Measurements from ENCODE around the gene CABP7. TPM values are rescaled to one million over a fixed set of nuclear protein-coding genes. Genes with fewer than 3 reads are reported as not detected.

The CABP7 gene
- total RNA-seq, 1 donor from 2014 or later = not detected

DNA sequence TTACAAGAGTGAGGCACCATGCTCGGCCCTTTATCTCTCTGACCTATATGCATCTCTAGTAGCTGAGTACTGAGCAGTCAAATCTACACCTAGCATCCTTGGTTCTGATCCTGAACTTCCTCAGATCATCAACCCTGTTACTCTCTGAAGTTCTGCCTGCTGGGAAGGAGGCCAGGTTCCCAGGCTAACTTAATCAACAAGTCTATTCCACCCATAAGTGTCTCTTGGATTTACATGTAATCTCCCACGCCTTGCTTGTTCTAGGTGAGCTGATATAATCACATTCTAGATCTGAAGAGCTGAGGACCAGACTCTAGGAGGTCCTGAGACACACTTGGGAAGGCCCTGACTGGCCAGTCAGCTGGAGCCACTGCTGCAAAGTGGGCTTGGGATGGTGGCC lies 22.1 kb downstream of the CABP7 start:
- Mint-ChIP-seq H3K9me3 (no peaks in the 10 kb centered on the region), H3K4me3 (no peak overlapping the region), H3K27me3 (ENCODE audit: low read depth) (no peaks in the 10 kb centered on the region), H3K27ac (ENCODE audit: unreplicated experiment) (no peak overlapping the region), H3K4me1 (no peaks in the 10 kb centered on the region), H3K36me3 (ENCODE audit: low read depth) (peaks cover 2% of the 10 kb centered on the region)
- TF ChIP-seq, protein P1, sequence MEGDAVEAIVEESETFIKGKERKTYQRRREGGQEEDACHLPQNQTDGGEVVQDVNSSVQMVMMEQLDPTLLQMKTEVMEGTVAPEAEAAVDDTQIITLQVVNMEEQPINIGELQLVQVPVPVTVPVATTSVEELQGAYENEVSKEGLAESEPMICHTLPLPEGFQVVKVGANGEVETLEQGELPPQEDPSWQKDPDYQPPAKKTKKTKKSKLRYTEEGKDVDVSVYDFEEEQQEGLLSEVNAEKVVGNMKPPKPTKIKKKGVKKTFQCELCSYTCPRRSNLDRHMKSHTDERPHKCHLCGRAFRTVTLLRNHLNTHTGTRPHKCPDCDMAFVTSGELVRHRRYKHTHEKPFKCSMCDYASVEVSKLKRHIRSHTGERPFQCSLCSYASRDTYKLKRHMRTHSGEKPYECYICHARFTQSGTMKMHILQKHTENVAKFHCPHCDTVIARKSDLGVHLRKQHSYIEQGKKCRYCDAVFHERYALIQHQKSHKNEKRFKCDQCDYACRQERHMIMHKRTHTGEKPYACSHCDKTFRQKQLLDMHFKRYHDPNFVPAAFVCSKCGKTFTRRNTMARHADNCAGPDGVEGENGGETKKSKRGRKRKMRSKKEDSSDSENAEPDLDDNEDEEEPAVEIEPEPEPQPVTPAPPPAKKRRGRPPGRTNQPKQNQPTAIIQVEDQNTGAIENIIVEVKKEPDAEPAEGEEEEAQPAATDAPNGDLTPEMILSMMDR (conservative IDR thresholded peaks at IDR 0.05) = no peak
- DNase-seq (ENCODE audit: low read depth, low spot score) = no peak

DNA sequence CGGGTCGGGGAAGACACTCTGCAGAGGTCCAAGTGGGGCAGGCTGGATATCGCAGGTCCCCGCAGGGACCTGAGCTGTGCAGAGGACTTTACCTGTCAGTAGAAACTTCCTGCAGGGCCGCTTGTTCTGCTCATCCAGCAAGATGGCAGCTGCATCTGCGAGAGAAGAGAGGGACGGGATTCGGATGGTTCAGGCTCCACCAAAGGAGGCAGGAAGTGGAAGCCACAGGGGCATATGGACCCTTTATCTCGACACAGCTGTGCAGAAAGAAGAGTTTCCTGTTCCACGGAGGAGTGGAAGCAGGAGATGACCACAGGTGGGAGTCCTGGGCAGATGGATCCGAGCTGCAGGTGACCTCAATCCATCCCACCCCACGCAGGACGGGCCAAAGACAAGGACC lies 22.5 kb downstream of the CABP7 start:
- H3K4me3 Mint-ChIP-seq = no peak overlapping the region
- H3K27me3 Mint-ChIP-seq (ENCODE audit: low read depth) = no peaks in the 10 kb centered on the region
- no peak overlapping the region for H3K27ac Mint-ChIP-seq (ENCODE audit: unreplicated experiment)
- peaks cover 2% of the 10 kb centered on the region for H3K36me3 Mint-ChIP-seq (ENCODE audit: low read depth)
- H3K4me1 Mint-ChIP-seq = no peaks in the 10 kb centered on the region
- DNase-seq (ENCODE audit: low read depth, low spot score) = no peak
- TF ChIP-seq, protein P1 (conservative IDR thresholded peaks at IDR 0.05) = no peak
- H3K9me3 Mint-ChIP-seq = no peaks in the 10 kb centered on the region

DNA sequence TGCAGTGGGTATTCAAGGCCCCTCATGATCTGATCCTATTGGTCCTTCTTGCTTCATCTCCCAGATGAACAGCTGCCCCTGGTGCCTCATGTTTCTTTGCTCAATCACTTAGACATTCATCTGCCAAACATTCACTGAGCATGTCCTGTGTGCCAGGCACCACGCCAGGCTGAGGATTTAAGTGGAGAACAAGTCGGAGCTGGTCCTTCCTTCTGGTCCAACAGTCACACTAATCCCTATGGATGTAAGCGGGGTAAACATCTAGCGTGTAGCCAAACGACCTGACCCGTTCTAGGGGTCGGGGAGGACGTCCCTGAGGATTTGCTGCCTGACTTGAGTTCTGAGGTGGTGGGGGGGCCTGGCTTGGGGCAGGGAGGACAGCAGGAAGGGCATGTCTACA lies 25.1 kb downstream of the CABP7 start:
- H3K9me3 Mint-ChIP-seq = no peaks in the 10 kb centered on the region
- H3K27ac Mint-ChIP-seq (ENCODE audit: unreplicated experiment) = no peak overlapping the region
- TF ChIP-seq, protein P1 (conservative IDR thresholded peaks at IDR 0.05) = no peak
- no peak overlapping the region for H3K4me3 Mint-ChIP-seq
- H3K4me1 Mint-ChIP-seq = no peaks in the 10 kb centered on the region
- H3K36me3 Mint-ChIP-seq (ENCODE audit: low read depth) = peaks cover 2% of the 10 kb centered on the region
- H3K27me3 Mint-ChIP-seq (ENCODE audit: low read depth) = no peaks in the 10 kb centered on the region
- no peak for DNase-seq (ENCODE audit: low read depth, low spot score)

DNA sequence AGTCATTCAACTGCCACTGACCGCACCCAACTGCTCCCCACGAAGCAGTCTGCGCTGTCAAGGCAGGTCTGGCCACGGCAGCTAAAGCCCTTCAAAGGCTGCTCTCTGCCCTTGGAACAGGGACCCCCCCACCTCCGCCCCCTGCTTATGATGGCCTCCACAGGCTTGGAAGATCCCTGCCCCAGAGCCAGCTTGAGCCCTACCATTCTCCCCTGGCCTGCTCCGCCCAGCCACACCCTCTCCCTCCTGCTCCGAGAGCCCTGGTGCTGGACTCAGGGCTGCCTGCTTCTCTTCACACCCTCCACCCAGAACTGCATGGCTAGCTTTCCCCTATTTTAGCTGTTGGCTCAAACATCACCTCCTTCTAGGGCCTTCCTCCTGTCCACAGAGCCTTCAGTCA lies 28.0 kb downstream of the CABP7 start:
- no peak for DNase-seq (ENCODE audit: low read depth, low spot score)
- Mint-ChIP-seq H3K27ac (ENCODE audit: unreplicated experiment) (no peak overlapping the region), H3K36me3 (ENCODE audit: low read depth) (peaks cover 2% of the 10 kb centered on the region)

DNA sequence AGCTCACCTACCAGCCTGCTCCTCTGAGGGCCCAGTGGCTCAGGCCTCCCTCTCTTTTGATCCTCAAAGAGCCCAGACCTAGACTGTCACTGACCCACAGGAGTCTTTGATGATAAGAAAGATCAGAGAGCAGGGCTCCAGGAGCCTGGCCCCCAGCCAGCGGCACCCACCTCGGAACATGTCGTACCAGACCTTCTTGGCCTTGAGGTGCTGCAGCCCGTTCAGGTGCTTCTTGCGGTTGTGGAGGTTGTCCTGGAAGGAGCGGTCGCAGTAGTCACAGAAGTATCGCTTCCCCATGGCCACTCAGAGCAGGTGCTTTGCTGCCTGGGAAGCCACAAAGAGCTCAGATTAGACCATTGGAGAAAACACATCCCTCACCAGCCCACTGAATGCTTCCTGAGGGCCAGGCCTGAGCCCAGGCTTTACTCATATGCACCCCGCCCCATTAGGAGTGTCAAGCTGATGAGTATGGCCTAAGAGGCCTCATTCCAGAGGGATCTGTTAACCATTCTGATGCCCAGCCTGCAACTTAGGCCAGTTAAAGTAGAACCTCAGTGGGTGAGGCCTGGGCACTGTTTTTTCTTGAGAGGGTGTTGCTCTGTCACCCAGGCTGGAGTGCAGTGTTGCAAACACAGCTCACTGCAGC lies 28.6 kb downstream of the CABP7 start:
- Mint-ChIP-seq H3K4me1 (no peaks in the 10 kb centered on the region), H3K27ac (ENCODE audit: unreplicated experiment) (no peak overlapping the region), H3K9me3 (no peaks in the 10 kb centered on the region), H3K4me3 (no peak overlapping the region), H3K27me3 (ENCODE audit: low read depth) (no peaks in the 10 kb centered on the region), H3K36me3 (ENCODE audit: low read depth) (peaks cover 2% of the 10 kb centered on the region)
- TF ChIP-seq, protein P1 (conservative IDR thresholded peaks at IDR 0.05) = no peak
- no peak for DNase-seq (ENCODE audit: low read depth, low spot score)

More for the DNA sequence above, 28.0 kb downstream of the CABP7 start:
- H3K4me3 Mint-ChIP-seq = no peak overlapping the region
- no peaks in the 10 kb centered on the region for H3K27me3 Mint-ChIP-seq (ENCODE audit: low read depth)
- TF ChIP-seq, protein P1 (conservative IDR thresholded peaks at IDR 0.05) = no peak
- H3K9me3 Mint-ChIP-seq = no peaks in the 10 kb centered on the region
- H3K4me1 Mint-ChIP-seq = no peaks in the 10 kb centered on the region
